A549 (cell line): ENCODE results near the gene SRSF11.

ENCODE experiments used
- BHLHE40 ChIP-seq: IDR thresholded peaks from 2 replicates; pipeline ENCODE4 v1.6.1; 2012; ENCODE audit warnings: low read depth, low read length, inconsistent platforms
- EP300 ChIP-seq, 2 experiments: fragments of >200 bp; sonication (Bioruptor Twin); formaldehyde crosslinking; IDR thresholded peaks; 2 replicates in 1 of 2; 3 replicates in 1 of 2; pipeline ENCODE4 v1.6.1; 2016 to 2017
- HDAC2 ChIP-seq: fragments of 200-600 bp; sonication (generic); IDR thresholded peaks from 2 replicates; pipeline ENCODE4 v1.6.1; 2016
- HOXA7 ChIP-seq: fragments of 250-450 bp; sonication (Bioruptor Pico); IDR thresholded peaks from 2 replicates; pipeline ENCODE4 v1.5.0; 2020; ENCODE audit warnings: mild to moderate bottlenecking, moderate library complexity
- JUN ChIP-seq, 2 experiments: fragments of >200 bp; sonication (Bioruptor Twin); formaldehyde crosslinking; IDR thresholded peaks; 2 replicates in 1 of 2; 3 replicates in 1 of 2; pipeline ENCODE4 v1.6.1; 2016 to 2017
- MAFK ChIP-seq: fragments of 450-650 bp; IDR thresholded peaks from 2 replicates; pipeline ENCODE4 v1.6.1; 2014; ENCODE audit not compliant: partially characterized antibody
- MYC ChIP-seq: IDR thresholded peaks from 2 replicates; pipeline ENCODE4 v1.6.1; 2012; ENCODE audit warnings: mild to moderate bottlenecking, inconsistent platforms, low read length, improper control_type of control experiment, borderline replicate concordance
- NR3C1 ChIP-seq: fragments of >200 bp; sonication (Bioruptor Twin); formaldehyde crosslinking; IDR thresholded peaks from 3 replicates; pipeline ENCODE4 v1.6.1; 2017
- POLR2A ChIP-seq: IDR thresholded peaks from 2 replicates; pipeline ENCODE4 v1.6.1; 2012; ENCODE audit warnings: mild to moderate bottlenecking, low read length
- POLR2AphosphoS2 ChIP-seq: conservative IDR thresholded peaks from 2 replicates; pipeline ENCODE4 v1.6.1; 2012; ENCODE audit warnings: low read length, improper control_type of control experiment, inconsistent platforms
- RFX5 ChIP-seq: fragments of 450-650 bp; IDR thresholded peaks from 2 replicates; pipeline ENCODE4 v1.7.1; 2014; ENCODE audit warnings: antibody characterized with exemption, mild to moderate bottlenecking, moderate library complexity
- USF2 ChIP-seq: fragments of 450-650 bp; IDR thresholded peaks from 2 replicates; pipeline ENCODE4 v1.6.1; 2014; ENCODE audit warnings: antibody characterized with exemption
- TF ChIP-seq, protein P1 (sequence below): fragments of >200 bp; sonication (Bioruptor Twin); formaldehyde crosslinking; IDR thresholded peaks from 3 replicates; pipeline ENCODE4 v1.5.1; 2016

DNA sequence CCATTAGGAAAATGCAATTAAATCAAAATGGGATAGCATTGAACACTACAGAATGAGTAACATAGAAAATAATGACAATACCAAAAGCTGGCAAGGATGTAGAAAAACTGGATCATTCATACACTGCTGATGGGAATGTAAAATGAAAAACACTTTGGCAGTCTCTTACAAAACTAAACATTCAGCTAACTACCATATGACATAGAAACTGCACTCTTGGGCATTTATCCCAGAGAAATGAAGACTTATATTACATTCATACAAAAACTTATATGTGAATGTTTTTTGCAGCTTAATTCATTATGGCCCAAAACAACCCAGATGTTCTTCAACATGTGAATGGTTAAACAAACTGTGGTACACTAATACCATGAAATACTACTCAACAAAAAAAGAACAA is 67.0 kb downstream of the SRSF11 start:
- TF ChIP-seq POLR2AphosphoS2 (no peak), POLR2A (no peak), MYC (no peak), MAFK (no peak), EP300 (IDR thresholded peaks at IDR 0.05) (no peak), JUN (IDR thresholded peaks at IDR 0.05) (no peak), BHLHE40 (no peak), RFX5 (no peak), HDAC2 (no peak), HOXA7 (CRISPR knock-in tag) (no peak), USF2 (no peak), NR3C1 (no peak)
- TF ChIP-seq, protein P1, sequence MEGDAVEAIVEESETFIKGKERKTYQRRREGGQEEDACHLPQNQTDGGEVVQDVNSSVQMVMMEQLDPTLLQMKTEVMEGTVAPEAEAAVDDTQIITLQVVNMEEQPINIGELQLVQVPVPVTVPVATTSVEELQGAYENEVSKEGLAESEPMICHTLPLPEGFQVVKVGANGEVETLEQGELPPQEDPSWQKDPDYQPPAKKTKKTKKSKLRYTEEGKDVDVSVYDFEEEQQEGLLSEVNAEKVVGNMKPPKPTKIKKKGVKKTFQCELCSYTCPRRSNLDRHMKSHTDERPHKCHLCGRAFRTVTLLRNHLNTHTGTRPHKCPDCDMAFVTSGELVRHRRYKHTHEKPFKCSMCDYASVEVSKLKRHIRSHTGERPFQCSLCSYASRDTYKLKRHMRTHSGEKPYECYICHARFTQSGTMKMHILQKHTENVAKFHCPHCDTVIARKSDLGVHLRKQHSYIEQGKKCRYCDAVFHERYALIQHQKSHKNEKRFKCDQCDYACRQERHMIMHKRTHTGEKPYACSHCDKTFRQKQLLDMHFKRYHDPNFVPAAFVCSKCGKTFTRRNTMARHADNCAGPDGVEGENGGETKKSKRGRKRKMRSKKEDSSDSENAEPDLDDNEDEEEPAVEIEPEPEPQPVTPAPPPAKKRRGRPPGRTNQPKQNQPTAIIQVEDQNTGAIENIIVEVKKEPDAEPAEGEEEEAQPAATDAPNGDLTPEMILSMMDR, result no peak
